ENCODE results near the gene SUCO.

The SUCO gene

GRCh38 chr1:172630056-172630818 is 97.3 kb downstream of the SUCO start:
- Histone ChIP-seq H3K4me1 (ENCODE audit: low read length) (peaks cover 8% of the 10 kb centered on the region), H3K4me2 (ENCODE audit: low read length) (no peak overlapping the region), H3K36me3 (replicated peaks; ENCODE audit: low read depth, low read length) (no peaks in the 10 kb centered on the region), H3K79me2 (ENCODE audit: low read length) (no peaks in the 10 kb centered on the region), H3K27ac (ENCODE audit: low read length) (no peak overlapping the region), H3K27me3 (ENCODE audit: low read depth, low read length) (peaks cover 39% of the 10 kb centered on the region), H3K9me3 (ENCODE audit: insufficient read depth, low read length) (no peaks in the 10 kb centered on the region), H3K9ac (ENCODE audit: low read length) (no peak overlapping the region), H4K20me1 (ENCODE audit: insufficient read depth, low read length) (no peaks in the 10 kb centered on the region), H2AFZ (ENCODE audit: low read depth, low read length) (no peak overlapping the region), H3K4me3 (ENCODE audit: low read length) (no peak overlapping the region)
- TF ChIP-seq CTCF (IDR thresholded peaks at IDR 0.05; ENCODE audit: low read depth, low read length) (no peak), EZH2phosphoT487 (IDR thresholded peaks at IDR 0.05; ENCODE audit: low read depth) (no peak)

- Histone ChIP-seq H4K20me1 (ENCODE audit: insufficient read depth, low read length) (no peaks in the 10 kb centered on the region), H3K4me1 (ENCODE audit: low read length) (peaks cover 8% of the 10 kb centered on the region), H3K9ac (ENCODE audit: low read length) (no peak overlapping the region), H3K79me2 (ENCODE audit: low read length) (no peaks in the 10 kb centered on the region), H3K27ac (ENCODE audit: low read length) (no peak overlapping the region), H2AFZ (ENCODE audit: low read depth, low read length) (no peak overlapping the region), H3K4me2 (ENCODE audit: low read length) (no peak overlapping the region), H3K4me3 (ENCODE audit: low read length) (no peak overlapping the region), H3K27me3 (ENCODE audit: low read depth, low read length) (peaks cover 35% of the 10 kb centered on the region), H3K9me3 (ENCODE audit: insufficient read depth, low read length) (no peaks in the 10 kb centered on the region), H3K36me3 (replicated peaks; ENCODE audit: low read depth, low read length) (no peaks in the 10 kb centered on the region)
- TF ChIP-seq EZH2phosphoT487 (IDR thresholded peaks at IDR 0.05; ENCODE audit: low read depth) (no peak), CTCF (IDR thresholded peaks at IDR 0.05; ENCODE audit: low read depth, low read length) (no peak)
These were observed 97.9 kb downstream of the SUCO start for GRCh38 chr1:172630868-172631267.

GRCh38 chr1:172637522-172637921 is 104.6 kb downstream of the SUCO start:
- Histone ChIP-seq H3K27me3 (ENCODE audit: low read depth, low read length) (peaks cover 54% of the 10 kb centered on the region), H3K4me3 (ENCODE audit: low read length) (no peak overlapping the region), H3K4me2 (ENCODE audit: low read length) (no peak overlapping the region), H3K4me1 (ENCODE audit: low read length) (peaks cover 25% of the 10 kb centered on the region), H3K79me2 (ENCODE audit: low read length) (no peaks in the 10 kb centered on the region), H3K9ac (ENCODE audit: low read length) (no peak overlapping the region), H3K27ac (ENCODE audit: low read length) (no peak overlapping the region), H4K20me1 (ENCODE audit: insufficient read depth, low read length) (no peaks in the 10 kb centered on the region), H2AFZ (ENCODE audit: low read depth, low read length) (no peak overlapping the region), H3K36me3 (replicated peaks; ENCODE audit: low read depth, low read length) (no peaks in the 10 kb centered on the region), H3K9me3 (ENCODE audit: insufficient read depth, low read length) (no peaks in the 10 kb centered on the region)
- TF ChIP-seq EZH2phosphoT487 (IDR thresholded peaks at IDR 0.05; ENCODE audit: low read depth) (no peak), CTCF (IDR thresholded peaks at IDR 0.05; ENCODE audit: low read depth, low read length) (no peak)

- H3K4me2 ChIP-seq (ENCODE audit: low read length) = peak overlapping the region; percentile 84
- TF ChIP-seq EZH2phosphoT487 (IDR thresholded peaks at IDR 0.05; ENCODE audit: low read depth) (no peak), CTCF (IDR thresholded peaks at IDR 0.05; ENCODE audit: low read depth, low read length) (no peak)
- H3K4me1 ChIP-seq (ENCODE audit: low read length) = peaks cover 32% of the 10 kb centered on the region
- no peak overlapping the region for H3K9ac ChIP-seq (ENCODE audit: low read length)
- H3K27ac ChIP-seq (ENCODE audit: low read length) = no peak overlapping the region
- H3K4me3 ChIP-seq (ENCODE audit: low read length) = no peak overlapping the region
- H3K36me3 ChIP-seq (replicated peaks; ENCODE audit: low read depth, low read length) = no peaks in the 10 kb centered on the region
- no peaks in the 10 kb centered on the region for H4K20me1 ChIP-seq (ENCODE audit: insufficient read depth, low read length)
- peaks cover 61% of the 10 kb centered on the region for H3K27me3 ChIP-seq (ENCODE audit: low read depth, low read length)
- no peaks in the 10 kb centered on the region for H3K79me2 ChIP-seq (ENCODE audit: low read length)
- H3K9me3 ChIP-seq (ENCODE audit: insufficient read depth, low read length) = no peaks in the 10 kb centered on the region
- no peak overlapping the region for H2AFZ ChIP-seq (ENCODE audit: low read depth, low read length)
These were observed 105.3 kb downstream of the SUCO start for GRCh38 chr1:172638249-172638648.
